GM15510 (cell line): ENCODE measurements around the gene TBC1D10A.

ENCODE experiments used
- POLR2A ChIP-seq: IDR thresholded peaks from 3 replicates; pipeline ENCODE4 v1.6.1; 2011; ENCODE audit warnings: borderline replicate concordance; ENCODE audit not compliant: insufficient read length; ENCODE audit errors: extremely low read depth

TBC1D10A gene

DNA sequence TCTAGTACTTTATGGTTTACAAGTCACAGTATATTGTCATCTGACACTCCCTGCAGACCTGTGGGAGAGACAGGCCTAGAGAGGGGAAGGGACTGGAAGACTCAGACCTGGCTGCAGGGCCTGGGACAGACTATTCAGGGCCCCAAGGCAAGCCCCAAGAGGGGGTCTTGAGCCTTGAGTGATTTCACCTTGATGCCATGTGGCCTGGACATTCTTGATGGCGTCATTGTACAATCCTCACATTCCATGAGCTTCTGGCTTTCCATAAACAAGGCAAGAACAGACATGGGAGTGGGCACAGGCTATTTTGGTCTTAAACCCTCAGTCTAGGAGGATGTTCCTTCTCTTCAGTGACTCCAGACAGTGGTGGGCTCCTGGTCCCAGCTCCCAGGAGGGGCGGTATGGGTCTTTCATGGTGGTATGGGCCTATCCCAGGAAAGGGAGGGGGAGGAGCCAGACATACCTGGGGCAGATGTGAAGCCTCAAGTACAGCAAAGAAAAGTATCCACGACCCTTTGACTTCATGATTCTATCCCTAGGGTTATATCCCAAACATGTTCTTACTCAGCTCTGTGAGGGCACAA lies 1.8 kb upstream of the TBC1D10A start:
- TF ChIP-seq POLR2A = no peak

DNA sequence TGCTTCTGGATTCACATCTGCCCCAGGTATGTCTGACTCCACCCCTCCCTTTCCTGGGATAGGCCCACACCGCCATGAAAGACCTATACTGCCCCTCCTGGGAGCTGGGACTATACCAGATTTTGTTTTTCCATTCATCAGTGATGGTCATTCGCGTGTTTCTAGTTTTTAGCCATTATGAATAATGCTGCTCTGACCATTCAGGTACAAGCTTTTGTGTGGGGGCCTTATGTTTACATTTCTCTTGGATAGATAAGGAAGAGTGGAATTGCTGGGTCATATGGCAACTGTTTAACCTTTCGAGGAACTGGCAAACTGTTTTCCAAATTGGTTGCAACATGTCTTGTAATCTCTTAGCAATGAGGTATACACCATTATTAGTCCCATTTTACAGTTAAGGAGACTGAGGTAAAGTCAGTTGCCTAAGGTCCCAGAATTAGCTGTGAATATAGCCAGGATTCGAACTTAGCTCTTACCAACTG lies 1.2 kb upstream of the TBC1D10A start:
- no peak for TF ChIP-seq POLR2A

DNA sequence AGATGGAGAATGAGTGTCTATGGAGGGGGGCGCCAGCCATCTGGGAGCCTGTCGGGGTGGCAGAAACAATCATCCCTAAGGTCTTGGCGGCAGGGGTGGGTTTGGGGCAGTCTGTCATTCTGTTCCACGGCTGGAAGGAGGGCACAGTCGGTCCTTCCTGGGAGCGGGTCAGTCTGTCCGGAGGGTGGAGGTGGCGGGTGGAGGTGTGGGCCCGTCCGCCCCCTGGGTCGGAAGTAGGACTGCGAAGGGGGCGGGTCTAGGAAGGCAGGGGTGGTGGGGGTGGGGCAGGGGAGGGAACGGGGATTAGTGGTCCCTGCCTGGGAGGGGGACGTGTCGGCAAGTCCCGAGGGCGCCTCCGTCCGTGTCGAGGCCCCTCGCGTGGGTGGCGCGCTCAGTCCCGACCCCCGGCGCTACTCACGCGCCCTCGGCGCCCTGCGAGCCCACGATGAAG lies 461 bp downstream of the TBC1D10A start:
- no peak for TF ChIP-seq POLR2A

DNA sequence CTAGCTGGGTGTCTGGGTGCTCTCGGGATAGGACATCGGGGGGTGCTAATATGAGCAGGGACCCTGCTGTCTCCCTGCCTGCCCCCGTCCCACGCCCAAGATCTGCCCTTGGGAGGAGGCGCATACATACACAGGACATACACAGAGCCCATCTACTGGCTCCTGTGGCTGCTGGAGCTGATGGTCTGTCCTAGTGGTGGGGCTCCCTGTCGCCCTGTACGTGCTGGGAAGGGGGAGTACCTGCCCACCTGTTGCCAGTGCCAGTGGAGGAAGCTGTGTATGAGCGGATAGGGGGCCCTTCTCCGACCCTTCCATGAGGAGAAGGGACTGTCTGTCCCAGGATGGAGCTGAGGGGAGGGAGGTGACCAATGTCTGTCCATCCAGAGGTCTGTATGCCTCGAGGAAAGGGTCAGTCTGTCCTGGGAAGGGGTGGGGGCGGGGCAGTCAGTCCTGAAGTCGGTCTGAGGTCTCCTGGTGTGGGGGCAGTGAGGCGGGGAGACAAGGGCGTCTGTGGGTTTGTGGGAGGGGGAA lies 952 bp downstream of the TBC1D10A start:
- no peak for TF ChIP-seq POLR2A

DNA sequence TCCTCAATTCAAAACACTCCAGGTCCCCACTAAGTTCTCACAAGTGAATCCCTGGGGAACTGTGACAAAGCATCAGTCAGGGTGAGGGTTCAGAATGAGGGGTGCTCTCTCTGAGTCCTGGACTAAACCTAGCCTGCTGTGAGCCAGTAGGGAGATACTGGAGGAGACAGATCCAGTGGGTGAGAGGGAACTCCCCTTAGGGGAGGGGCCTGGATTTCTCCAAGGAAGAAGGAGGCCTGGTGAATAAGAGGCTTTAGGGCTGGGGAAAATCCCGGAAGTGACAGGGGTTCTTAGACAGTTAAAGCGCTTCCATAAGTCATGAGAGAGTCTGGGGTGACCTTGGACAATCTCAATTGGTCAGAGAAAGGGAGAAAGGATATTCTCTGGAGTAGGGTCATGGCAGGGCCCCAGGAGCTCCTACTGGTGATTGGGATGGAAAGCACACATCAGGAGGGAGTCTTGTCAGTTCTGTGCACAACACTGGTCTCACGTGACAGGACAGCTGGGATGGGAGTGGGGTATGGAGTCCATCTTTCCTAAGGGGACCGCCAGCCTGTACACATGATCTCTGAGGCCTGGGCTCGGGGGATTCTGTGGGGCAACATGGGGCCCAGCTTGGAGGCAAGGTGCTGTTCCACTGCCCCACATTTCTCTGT lies 1.5 kb downstream of the TBC1D10A start:
- no peak for TF ChIP-seq POLR2A

DNA sequence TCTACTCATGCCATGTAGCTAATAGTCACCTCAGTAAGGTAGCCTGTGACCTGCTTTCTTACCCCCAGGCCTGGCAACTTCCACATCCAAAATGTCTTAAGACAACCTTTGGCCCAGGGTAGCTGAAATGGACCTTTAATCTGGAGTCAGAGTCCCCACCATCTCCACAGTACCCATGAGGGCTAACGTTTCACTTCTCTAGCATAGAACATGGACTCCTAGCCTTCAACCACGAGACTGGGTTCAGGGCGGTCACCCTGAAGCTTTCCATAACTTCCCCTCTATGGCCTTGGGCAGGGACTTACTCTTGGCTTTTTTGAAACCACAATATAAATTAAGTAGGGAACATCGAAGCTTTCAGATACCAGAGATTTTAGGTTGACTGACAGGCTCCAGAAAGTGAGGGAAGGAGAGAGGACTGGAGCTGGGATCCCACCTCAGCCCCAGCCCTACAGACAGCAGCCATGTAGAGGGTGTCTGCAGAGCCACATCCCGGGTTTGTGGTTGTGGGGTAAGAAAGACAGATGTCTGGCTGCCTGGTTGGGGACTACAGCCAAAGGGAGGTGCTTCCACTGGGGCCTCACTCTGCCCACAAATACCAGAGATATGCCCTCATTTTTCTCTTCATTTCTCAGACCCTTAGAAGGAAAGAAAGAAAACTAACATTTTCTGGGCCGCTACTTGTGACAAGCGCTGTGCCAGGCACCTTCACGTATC lies 2.6 kb downstream of the TBC1D10A start:
- TF ChIP-seq POLR2A = no peak

DNA sequence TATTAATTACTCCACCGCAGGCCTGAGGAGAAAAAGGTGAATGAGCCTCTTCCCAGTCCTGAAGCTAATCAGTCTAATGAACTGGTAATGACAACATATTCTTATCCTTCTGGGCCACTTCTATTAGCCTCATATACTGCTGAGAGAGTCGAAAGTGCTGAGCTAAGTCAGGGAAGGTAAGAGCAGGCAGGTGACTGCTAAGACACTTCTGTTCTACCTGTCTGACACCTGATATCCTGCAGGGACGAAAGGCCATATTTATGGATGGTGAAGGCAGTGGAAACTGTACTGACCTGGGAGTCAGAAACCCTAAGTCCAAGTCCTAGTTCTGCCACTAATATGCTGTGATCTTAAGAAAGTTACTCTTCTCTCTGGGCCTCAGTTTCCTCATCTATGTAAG lies 3.5 kb downstream of the TBC1D10A start:
- TF ChIP-seq POLR2A = no peak

DNA sequence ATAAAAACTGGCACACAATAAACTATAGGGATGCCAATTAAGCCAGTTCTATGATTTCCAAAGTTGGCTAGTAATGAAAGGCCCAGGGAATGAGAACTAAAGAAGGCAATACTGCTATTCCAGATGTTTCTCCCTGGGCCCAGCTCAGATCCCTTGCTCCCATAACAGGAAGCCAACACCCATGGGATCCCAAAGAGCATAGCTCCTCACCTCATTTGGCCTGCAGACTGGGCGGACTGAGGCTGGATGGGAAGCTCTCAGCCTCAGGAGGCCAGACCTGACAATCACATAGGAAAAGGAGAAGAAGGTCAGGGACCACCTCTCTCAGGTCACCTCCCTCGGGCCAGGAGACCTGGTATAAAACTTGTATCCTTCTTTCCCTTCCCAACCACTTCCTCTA lies 5.3 kb downstream of the TBC1D10A start:
- TF ChIP-seq POLR2A = no peak

DNA sequence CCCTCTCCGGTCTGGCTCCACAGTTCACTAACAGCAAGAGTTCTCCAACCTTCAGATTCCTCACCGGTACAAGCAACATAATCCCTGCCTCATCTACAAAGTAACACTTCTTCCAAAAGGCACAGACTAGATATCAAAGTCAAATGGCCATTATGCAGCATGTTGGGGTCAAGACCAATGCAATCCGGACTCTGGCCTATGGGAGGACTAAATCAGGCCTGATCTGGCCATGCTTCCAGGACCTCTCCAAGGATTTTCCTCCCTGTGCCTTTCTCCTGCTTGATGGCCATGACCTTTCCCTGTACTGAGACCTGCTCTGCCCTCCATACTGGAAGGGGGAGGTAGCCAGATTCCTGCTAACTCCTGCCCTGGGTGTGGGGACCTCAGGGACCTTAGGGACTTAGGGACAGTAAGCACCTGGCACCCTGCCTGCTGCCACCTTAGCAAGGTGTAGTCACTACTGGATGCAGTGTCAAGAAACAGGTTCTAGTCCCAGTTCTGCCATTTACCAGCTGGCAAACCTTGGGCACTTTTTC lies 6.7 kb downstream of the TBC1D10A start:
- no peak for TF ChIP-seq POLR2A

DNA sequence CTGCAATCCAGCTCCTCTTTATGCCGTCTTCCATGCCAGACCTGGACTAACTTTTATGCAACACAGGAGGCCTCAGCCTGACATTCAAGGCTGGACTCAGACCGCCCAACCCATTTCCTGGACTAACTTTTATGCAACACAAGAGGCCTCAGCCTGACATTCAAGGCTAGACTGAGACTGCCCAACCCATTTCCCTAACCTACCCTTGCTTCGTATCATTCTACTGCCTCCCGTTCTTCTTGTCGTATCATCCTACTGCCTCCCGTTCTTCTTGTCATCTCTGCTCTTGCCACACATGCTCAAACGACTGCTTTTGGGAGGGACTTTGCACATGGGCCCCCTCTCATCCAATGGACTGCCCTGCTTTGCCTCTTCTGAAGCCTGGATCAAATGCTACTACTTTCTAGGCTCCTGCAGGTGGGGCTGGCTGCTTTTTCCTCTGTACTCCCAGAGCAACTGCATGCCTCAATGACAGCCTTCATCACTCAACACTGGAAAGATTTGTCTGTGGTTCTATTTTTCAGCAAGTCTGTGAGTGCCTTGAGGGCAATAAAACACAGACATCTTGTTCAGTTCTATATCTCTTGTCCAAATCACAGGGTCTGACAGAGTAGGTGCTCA lies 7.8 kb downstream of the TBC1D10A start:
- no peak for TF ChIP-seq POLR2A

DNA sequence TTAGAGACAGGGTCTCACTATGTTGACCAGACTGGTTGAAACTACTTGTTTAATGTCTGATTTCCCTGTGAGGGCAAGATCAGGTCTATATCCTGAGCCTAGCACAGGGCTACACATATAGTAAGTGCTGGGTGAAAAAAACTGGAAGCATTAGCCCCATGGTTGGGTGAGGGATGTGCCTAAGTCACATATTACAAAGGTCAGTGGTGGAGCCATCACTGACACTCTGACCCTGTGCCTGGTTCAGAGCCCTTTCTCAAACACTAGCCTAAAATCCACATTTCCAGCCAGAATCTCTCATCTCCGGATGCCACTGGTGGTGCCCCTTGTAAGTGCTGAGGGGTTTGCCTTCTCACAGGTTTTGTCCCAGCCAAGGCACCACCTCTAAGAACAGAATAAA lies 9.0 kb downstream of the TBC1D10A start:
- TF ChIP-seq POLR2A = no peak

DNA sequence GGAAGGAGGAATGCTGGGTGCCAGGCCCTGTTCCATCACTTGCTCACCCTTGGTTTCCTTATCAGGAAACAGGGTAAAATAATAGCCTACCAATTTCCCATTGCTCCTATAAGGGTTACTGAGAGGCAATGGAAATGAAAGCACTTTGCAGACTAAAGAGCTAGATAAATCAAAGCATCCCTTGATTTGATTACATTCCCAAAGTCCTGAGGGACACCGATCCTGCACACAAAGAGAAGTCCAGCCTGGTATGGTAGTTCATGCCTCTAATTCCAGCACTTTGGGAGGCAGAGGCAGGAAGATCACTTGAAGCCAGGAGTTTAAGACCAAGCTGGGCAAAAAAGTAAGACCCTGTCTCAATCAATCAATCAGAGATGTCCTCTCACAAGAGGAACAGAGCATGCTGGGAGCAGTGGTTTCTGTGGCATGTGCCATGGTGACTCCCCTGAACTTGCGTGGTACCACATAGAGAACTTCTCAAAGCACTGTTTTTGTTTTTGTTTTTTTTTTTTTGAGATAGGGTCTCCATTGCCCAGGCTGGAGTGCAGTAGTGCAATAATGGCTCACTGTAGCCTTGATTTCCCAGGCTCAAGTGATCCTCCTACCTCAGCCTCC lies 10.7 kb downstream of the TBC1D10A start:
- no peak for TF ChIP-seq POLR2A

DNA sequence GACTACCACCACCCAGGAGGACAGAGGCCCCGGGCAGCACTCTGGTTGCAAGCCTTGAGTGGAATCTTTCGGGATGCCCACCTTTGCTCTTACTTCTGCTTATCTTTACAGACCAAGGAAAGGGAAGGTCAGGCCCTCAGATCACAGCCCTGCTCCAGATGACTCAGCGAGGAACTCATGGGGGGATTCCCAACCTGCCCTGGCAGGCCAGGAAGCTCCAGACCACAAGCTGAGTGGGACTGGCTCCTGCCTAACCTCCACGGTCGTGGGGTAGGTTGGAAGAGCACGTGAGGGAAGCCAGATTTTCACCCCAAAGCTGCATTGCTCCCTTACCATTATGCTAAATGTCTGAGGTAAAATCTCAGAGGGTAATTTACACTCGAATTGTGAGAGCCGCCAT lies 11.8 kb downstream of the TBC1D10A start:
- no peak for TF ChIP-seq POLR2A
